Measurements from ENCODE around the gene TNFRSF1A.

Gene TNFRSF1A

DNA sequence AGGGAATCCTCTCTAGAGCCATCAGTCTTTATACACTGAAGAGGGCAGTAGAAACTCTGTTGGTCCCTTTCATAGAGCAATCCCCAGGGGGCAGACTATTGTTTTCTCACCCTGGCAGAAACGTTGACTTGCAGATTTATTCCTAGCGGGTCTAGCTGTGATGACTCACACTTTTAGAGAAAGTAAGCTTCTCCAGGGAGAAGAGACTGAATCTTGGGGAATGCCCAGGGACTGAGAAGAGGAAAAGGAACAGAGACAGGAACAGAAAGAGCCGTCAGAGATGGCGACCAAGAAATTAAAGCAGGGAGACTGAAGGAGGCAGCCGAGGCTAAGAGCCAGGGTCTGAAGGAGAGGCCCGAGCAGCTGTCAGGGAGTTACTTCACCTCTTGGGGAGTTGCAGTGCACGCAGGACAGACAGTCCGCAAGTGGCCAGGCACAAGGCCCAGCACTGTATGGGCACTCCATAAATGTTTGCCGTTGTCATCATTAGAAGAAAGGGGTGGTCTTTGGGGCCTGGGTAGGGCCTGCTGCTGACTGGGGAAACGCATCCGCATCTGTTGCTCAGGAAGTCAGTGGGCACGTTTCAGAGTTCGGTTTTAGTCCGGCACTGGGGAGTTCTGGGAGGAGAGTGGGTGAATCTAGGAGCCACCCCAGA, 18.4 kb downstream of the TNFRSF1A start:
- peak; percentile 78 for DNase-seq

DNA sequence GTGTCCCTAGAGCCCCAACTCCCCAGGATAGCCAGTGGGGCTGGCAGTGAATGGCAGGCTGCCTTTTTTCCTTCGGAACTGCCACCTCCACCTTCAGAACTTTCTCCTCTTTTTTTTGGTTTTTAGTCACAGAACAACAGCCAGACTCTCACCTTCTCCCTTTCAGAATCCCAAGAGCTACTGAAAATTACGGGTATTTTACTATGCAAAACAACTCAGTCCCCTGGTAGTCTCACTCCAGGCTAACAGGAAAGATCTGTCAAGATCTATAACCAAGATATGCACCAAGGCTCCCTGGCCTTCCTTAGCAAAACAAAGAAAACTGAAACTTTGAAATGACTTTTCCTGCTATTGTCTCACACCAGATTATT, 18.9 kb downstream of the TNFRSF1A start:
- DNase-seq = no peak

- DNase-seq = no peak
These were observed 19.5 kb downstream of the TNFRSF1A start for GRCh38 chr12:6322352-6322751.

- DNase-seq = no peak
These were observed 20.0 kb downstream of the TNFRSF1A start for GRCh38 chr12:6321905-6322304.

- no peak for DNase-seq
These were observed 22.4 kb downstream of the TNFRSF1A start for GRCh38 chr12:6319446-6319845.

- DNase-seq = no peak
These were observed 23.4 kb downstream of the TNFRSF1A start for GRCh38 chr12:6318440-6318879.

GRCh38 chr12:6317693-6318439, 24.0 kb downstream of the TNFRSF1A start:
- no peak for DNase-seq

DNA sequence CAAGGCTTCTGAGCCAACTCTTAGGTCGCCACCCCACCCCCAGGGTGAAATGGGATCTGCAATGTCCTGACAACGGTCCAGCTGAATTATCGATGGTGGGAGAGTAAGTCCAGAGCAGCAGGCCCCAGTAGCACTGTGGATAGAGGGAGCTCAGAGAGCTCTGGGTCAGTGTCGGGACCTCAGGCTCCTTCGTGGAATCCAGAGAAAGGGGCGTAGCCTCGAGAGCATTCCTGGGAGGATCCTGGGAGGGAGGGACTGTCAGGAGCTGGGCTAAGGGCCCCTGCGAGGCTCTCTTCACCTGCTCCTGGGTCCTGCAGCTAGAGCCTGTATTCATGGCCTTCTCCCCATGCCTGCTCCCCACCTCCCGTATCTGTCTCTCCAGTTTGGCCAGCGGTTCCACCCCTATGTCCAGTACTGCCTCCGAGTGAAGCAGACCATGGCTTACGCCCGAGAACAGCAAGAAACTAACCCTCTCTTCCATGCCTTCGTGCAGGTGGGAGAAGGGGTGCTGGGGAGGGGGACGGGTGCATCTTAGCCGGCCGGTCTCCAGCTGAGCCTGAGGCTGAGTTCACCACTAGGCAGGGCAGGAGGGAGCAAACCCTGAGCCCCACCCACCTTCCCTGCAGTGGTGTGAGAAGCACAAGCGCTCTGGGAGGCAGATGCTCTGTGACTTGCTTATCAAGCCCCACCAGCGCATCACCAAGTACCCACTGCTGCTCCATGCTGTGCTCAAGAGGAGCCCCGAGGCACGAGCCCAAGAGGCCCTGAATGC, 24.8 kb downstream of the TNFRSF1A start:
- no peak for DNase-seq

- DNase-seq = no peak
These were observed 25.9 kb downstream of the TNFRSF1A start for GRCh38 chr12:6315704-6316597.

- no peak for DNase-seq
These were observed 26.7 kb downstream of the TNFRSF1A start for GRCh38 chr12:6315184-6315583.

DNA sequence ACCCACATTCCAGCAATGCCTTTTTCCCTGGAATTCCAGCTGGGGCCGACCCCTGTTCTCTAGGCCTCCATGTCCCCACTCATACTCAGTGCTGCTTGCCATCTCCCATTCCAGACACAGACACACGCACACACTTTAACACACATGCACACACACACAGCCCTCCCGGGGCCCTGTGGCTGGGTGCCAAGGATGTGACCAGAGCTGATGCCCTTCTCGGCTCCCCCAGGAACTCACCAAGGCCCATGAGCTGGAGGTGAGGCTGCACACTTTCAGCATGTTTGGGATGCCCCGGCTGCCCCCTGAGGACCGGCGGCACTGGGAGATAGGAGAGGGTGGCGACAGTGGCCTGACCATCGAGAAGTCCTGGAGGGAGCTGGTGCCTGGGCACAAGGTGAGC, 27.1 kb downstream of the TNFRSF1A start:
- DNase-seq = no peak

DNA sequence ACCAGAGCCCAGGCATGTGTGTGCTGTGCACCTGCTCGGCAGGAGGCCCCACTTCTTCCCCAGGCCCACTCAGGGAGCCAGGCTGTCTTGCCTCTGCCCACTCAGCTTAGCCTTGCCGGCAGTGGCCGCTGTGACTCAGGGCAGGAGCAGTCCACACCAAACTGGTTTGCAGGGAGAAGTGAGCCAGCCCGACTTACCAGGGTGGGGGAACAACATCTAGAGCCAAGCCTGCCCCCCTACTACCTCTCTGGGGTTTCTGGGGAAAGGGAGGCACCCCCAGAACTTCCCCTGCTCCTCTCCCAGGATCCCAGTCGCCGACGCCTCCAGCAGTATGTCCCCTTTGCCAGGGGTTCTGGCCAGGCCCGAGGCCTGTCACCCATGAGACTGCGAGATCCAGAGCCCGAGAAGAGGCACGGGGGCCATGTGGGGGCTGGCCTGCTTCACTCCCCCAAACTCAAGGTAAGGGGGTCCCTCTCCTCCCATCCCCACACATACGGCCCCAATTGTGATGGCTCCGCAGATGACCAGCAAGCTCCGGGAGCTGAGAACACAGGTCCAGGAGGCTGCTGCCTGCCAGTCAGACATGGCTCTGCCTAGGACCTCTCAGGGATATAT, 28.4 kb downstream of the TNFRSF1A start:
- DNase-seq = no peak

GRCh38 chr12:6312529-6313325, 29.1 kb downstream of the TNFRSF1A start:
- peak; percentile 51 for DNase-seq

DNA sequence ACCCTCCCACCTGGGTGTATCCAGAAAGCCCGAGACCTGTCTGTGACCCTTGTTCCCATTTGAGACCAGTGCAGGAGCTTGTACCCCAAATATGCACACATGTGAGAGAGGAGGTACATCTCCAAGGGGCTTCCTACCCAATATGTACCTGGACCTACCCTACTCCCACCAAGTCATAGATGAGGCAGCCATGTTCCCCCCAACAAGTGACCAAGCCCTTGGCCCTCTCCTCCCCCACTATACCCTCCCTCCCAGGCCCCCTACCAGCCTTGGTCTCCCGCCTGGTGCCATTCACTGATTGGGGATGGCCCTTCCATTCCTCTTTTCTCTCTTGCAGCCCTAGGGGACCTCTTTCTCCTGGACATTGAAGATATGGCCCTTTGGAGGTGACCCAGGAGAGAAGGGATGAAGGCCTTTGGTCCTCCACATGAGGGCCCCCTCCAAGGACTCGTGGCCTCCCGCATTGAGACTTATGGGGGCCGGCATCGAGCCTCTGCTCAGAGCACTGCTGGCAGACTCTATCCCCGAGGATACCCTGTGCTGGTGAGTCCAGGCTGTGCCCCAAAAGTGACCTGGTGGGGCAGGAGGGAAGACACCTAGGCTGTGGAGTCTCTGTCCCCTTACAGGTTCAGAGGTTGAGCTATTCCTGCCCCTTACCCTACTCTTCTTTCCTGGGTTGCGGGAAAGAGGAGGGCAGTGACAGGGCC, 29.9 kb downstream of the TNFRSF1A start:
- DNase-seq = no peak

DNA sequence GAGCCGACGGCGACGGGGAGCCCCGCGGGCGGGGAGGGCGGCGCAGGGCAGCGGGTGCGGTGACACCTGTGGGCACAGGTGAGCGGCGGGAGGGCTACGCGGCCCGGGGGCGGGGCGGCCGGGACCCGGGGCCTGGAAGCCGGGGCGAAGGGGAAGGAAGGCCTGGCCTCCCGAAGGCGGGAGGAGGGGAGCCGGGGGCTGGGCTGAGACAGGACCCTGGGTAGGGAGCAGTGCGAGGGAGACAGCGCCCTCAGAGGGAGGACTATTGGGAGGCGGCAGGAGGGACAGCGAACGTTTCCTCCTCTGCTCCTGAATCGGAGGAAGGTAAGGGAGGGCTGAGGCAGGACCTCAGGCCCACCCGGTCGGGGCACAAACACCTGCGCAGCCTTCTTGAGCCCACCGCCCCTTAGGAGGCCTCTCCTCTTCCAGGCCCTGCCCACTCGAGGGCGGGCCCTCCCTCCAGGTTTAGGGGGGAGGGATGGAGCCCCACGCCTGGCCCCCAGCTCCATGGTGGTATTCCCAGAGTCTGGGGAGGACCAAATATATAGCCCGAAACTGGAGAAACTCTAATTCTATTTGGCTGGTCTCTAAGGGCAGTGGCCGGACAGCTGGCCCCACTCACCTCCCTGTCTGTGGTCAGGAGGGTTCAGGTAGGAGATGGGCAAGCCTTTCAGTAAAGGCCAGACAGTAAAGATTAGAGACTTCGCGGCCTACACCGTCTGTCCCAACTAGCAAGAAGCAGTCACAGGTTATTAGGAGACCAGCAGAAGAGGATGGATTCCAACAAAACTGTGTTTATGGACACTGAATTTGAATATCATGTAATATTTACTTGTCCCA, 30.9 kb downstream of the TNFRSF1A start:
- DNase-seq = no peak

- no peak for DNase-seq
These were observed 34.3 kb downstream of the TNFRSF1A start for GRCh38 chr12:6307529-6307928.

- DNase-seq = no peak
These were observed 35.2 kb downstream of the TNFRSF1A start for GRCh38 chr12:6306599-6307220.

DNA sequence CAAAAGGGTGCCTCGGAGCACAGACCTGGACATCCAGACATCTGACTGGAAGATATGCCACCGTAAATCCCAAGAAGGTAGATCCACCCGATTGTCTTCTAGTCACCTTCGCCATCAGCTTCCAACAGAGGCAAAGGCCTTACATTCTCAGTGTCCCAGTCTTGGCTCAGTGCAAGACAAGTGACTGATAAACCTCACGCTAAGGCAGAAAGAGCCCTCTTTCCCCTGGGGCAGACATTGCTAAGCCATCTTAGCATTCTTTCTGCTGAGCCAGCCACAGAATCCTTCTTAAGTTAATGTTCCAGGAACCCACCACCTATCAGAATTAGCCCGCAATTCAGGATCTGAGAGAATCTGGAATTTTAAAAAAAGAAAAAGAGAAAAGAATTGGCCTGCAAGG, 35.7 kb downstream of the TNFRSF1A start:
- DNase-seq = no peak

DNA sequence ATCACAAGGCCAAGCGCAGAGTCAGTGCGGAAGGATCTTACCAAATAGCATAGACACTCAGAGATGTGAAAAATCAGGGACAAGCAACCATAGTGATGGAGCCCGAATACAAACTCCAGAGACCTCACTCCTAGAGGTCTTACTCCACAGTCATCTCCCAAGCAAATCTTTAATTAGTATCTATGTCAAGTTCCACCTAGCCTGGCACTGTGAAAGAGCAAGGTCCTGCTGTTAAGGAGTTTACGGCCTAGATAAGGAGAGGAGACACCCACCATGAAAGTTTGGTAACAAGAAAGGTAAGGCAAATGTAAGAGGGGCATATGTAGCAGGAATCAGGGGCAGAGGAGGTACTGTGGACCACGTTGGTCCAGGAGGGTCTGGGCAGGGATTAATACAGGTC, 38.8 kb downstream of the TNFRSF1A start:
- DNase-seq = no peak
